Memory B cell (primary cell): ENCODE results near the gene EDN2.

Experiments used
- ATAC-seq: fragments of 150-1000 bp; cut with Tn5 transposase; 2 replicates; pipeline ENCODE4 v1.10.0; 2021; ENCODE audit warnings: low read depth, mild to moderate bottlenecking, moderate library complexity
- DNase-seq, 2 donors: peaks; one replicate each; pipeline ENCODE4 v3.0.0; 2022; ENCODE audit warnings: low spot score in 2 of 2
- H3K27ac Mint-ChIP-seq: one replicate; pipeline ENCODE4 v1.8.0; 2022; ENCODE audit warnings: mild to moderate bottlenecking, moderate library complexity, mixed read lengths
- H3K27me3 Mint-ChIP-seq: one replicate; pipeline ENCODE4 v1.8.0; 2022; ENCODE audit warnings: mixed read lengths
- H3K36me3 Mint-ChIP-seq: one replicate; pipeline ENCODE4 v1.8.0; 2022; ENCODE audit warnings: mild to moderate bottlenecking, mixed read lengths
- H3K4me1 Mint-ChIP-seq: one replicate; pipeline ENCODE4 v1.8.0; 2022; ENCODE audit warnings: mixed read lengths
- H3K4me3 Mint-ChIP-seq: one replicate; pipeline ENCODE4 v1.8.0; 2022; ENCODE audit warnings: mild to moderate bottlenecking, moderate library complexity, mixed read lengths
- H3K9me3 Mint-ChIP-seq: one replicate; pipeline ENCODE4 v1.8.0; 2022; ENCODE audit warnings: mixed read lengths

Gene EDN2

GRCh38 chr1:41523949-41524675 is 39.6 kb upstream of the EDN2 start:
- Mint-ChIP-seq H3K27me3 (no peaks in the 10 kb centered on the region), H3K27ac (no peak overlapping the region)

GRCh38 chr1:41523071-41523470 is 38.6 kb upstream of the EDN2 start:
- DNase-seq (no peak), ATAC-seq (no peak)
- Mint-ChIP-seq H3K27me3 (no peaks in the 10 kb centered on the region), H3K9me3 (peaks cover 5% of the 10 kb centered on the region), H3K27ac (no peak overlapping the region), H3K4me1 (peaks cover 27% of the 10 kb centered on the region), H3K36me3 (peaks cover 17% of the 10 kb centered on the region), H3K4me3 (no peak overlapping the region)

More at GRCh38 chr1:41523949-41524675, 39.6 kb upstream of the EDN2 start:
- ATAC-seq (no peak), DNase-seq (no peak)
- H3K9me3 Mint-ChIP-seq, result peaks cover 5% of the 10 kb centered on the region
- H3K4me3 Mint-ChIP-seq, result no peak overlapping the region
- H3K4me1 Mint-ChIP-seq, result peaks cover 30% of the 10 kb centered on the region
- peaks cover 17% of the 10 kb centered on the region for H3K36me3 Mint-ChIP-seq

- DNase-seq (no peak), ATAC-seq (no peak)
- Mint-ChIP-seq H3K4me1 (peaks cover 20% of the 10 kb centered on the region), H3K27me3 (no peaks in the 10 kb centered on the region), H3K9me3 (peaks cover 2% of the 10 kb centered on the region), H3K27ac (no peak overlapping the region), H3K4me3 (no peak overlapping the region), H3K36me3 (peaks cover 17% of the 10 kb centered on the region)
Measured at GRCh38 chr1:41521766-41522165, 37.3 kb upstream of the EDN2 start.

DNA sequence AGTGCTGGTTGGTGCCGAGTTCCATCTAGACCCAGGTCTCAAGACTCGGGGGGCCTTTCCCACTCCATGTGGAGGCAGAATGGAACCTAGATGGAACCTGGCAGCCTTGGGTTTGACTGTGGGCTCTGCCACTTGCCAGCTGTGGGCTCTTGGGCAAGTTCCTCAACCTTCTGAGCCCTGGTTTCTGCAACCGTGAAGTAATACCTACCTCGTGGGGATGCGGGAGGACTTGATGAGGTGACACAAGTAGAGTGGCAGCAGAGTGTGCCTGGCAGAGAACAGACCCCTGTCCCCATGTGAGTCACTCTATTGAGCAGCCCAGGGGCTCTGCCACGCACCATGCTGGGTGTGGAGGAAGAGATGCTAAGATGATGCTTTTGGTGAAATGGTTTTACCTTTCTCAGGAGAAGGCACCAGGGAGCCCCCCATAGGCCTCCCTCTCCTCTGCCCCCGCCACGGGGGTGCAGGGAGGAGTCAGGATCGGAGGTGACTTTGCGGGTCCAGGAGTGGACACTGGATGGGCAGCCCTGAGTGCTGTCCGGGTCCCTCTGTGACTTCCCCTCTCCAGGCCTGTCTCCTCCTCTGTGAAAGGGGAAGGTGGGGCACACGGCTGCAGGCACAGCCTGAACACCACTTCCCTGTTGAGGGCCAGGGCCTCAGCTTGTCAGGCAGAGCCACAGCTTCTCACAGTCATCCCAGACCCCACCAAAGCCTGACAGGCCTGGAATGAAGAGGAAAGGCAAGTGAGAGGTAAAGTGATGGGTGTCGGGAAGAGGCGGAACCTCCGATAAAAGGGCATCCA is 36.7 kb upstream of the EDN2 start:
- Mint-ChIP-seq H3K27ac (no peak overlapping the region), H3K4me1 (peaks cover 20% of the 10 kb centered on the region), H3K9me3 (no peaks in the 10 kb centered on the region), H3K4me3 (no peak overlapping the region), H3K36me3 (peaks cover 12% of the 10 kb centered on the region), H3K27me3 (no peaks in the 10 kb centered on the region)
- DNase-seq (no peak), ATAC-seq (no peak)

GRCh38 chr1:41519667-41520066 is 35.2 kb upstream of the EDN2 start:
- DNase-seq (no peak), ATAC-seq (no peak)
- Mint-ChIP-seq H3K27ac (no peak overlapping the region), H3K4me1 (peaks cover 19% of the 10 kb centered on the region), H3K36me3 (peaks cover 12% of the 10 kb centered on the region), H3K27me3 (no peaks in the 10 kb centered on the region), H3K9me3 (no peaks in the 10 kb centered on the region), H3K4me3 (no peak overlapping the region)

DNA sequence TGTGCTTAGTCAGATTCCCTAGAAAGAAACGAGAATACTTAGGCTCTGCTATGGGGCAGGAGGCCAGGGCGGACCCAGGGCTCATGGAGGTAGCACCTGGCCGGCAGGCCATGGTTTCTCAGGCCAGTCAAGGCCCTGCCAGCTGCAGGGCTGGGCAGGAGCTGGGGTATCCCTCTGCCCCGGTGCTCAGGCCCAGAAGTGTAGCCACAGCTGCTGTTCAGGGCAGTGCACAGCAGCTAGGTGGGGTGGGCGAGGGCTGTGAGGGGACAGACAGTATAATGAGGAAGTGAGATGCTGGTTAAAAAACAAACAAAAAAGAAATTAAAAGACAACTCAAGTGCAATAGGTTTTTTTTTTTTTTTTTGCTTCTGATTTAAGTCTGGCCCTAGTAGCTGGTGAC is 34.0 kb upstream of the EDN2 start:
- peak; percentile 42 for ATAC-seq
- H3K4me1 Mint-ChIP-seq, result peaks cover 19% of the 10 kb centered on the region
- H3K9me3 Mint-ChIP-seq, result no peaks in the 10 kb centered on the region
- DNase-seq, result no peak
- H3K27ac Mint-ChIP-seq, result peak overlapping the region; percentile 3
- no peaks in the 10 kb centered on the region for H3K27me3 Mint-ChIP-seq
- no peak overlapping the region for H3K4me3 Mint-ChIP-seq
- H3K36me3 Mint-ChIP-seq, result peaks cover 7% of the 10 kb centered on the region

- H3K4me3 Mint-ChIP-seq, result peak overlapping the region; percentile 81
- H3K27me3 Mint-ChIP-seq, result no peaks in the 10 kb centered on the region
- H3K9me3 Mint-ChIP-seq, result no peaks in the 10 kb centered on the region
- peaks cover 7% of the 10 kb centered on the region for H3K36me3 Mint-ChIP-seq
- DNase-seq, result no peak
- peaks cover 19% of the 10 kb centered on the region for H3K4me1 Mint-ChIP-seq
- ATAC-seq, result no peak
- no peak overlapping the region for H3K27ac Mint-ChIP-seq
Measured at GRCh38 chr1:41517062-41517438, 32.6 kb upstream of the EDN2 start.

GRCh38 chr1:41516168-41517061 is 31.9 kb upstream of the EDN2 start:
- peak; percentile 74 to 84 for DNase-seq
- peak; percentile 93 for ATAC-seq
- H3K4me3 Mint-ChIP-seq, result peak overlapping the region; percentile 81
- no peaks in the 10 kb centered on the region for H3K9me3 Mint-ChIP-seq
- H3K36me3 Mint-ChIP-seq, result peaks cover 11% of the 10 kb centered on the region
- H3K27me3 Mint-ChIP-seq, result no peaks in the 10 kb centered on the region
- H3K27ac Mint-ChIP-seq, result no peak overlapping the region
- H3K4me1 Mint-ChIP-seq, result peaks cover 19% of the 10 kb centered on the region

- Mint-ChIP-seq H3K27me3 (no peaks in the 10 kb centered on the region), H3K27ac (no peak overlapping the region), H3K36me3 (peaks cover 14% of the 10 kb centered on the region), H3K9me3 (no peaks in the 10 kb centered on the region), H3K4me3 (no peak overlapping the region), H3K4me1 (peaks cover 19% of the 10 kb centered on the region)
- ATAC-seq (no peak), DNase-seq (no peak)
Measured at GRCh38 chr1:41515778-41516167, 31.3 kb upstream of the EDN2 start.

DNA sequence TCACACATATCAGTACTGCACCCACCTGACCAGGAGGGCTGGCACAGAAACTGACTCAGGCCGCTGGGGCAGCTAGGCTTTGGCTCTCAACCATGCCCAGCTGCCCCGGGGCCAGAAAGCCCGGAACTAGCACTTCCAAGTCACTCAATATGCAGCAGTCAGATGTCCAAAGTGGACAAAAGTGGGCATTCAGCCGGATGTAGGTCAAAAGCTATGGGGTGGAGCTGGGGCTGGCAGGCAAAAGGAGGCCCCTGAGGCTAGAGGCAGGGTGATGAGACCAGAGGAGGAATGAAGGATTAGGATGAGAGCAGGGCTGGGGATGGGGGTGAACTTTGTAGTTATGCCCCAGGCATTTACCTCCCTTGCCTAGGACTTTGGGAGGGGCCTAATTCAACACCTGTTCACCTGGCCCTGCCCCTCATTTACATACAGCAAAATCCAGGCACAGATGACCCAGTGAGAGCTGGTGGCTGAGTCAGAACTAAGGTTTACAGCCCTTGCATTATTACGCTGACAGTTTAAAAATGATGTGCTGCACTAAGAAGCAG is 30.7 kb upstream of the EDN2 start:
- no peak overlapping the region for H3K4me3 Mint-ChIP-seq
- no peaks in the 10 kb centered on the region for H3K9me3 Mint-ChIP-seq
- no peaks in the 10 kb centered on the region for H3K27me3 Mint-ChIP-seq
- no peak overlapping the region for H3K27ac Mint-ChIP-seq
- ATAC-seq, result no peak
- no peak for DNase-seq
- peaks cover 15% of the 10 kb centered on the region for H3K36me3 Mint-ChIP-seq
- peaks cover 19% of the 10 kb centered on the region for H3K4me1 Mint-ChIP-seq

- Mint-ChIP-seq H3K36me3 (peaks cover 12% of the 10 kb centered on the region), H3K4me1 (peaks cover 13% of the 10 kb centered on the region), H3K27me3 (no peaks in the 10 kb centered on the region), H3K9me3 (no peaks in the 10 kb centered on the region), H3K27ac (no peak overlapping the region), H3K4me3 (no peak overlapping the region)
- ATAC-seq (no peak), DNase-seq (no peak)
Measured at GRCh38 chr1:41514381-41514780, 29.9 kb upstream of the EDN2 start.

DNA sequence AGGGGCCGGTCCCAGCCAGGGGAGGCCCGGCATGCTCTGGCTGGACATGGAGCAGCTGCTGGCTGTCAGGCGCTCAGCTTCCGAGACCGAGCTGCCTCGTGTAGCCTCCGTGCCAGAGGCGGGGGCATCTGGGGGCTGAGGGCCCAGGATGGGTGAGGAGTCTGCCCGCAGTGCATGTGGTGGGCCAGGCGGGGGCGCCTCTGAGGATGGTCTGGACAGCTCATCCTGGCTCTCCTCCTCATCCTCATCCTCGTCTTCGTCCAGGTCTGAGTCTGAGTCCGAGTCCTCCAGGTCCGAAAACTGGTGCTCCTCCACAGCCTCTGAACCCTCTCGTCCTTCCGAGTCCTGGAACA is 28.9 kb upstream of the EDN2 start:
- DNase-seq (no peak), ATAC-seq (no peak)
- Mint-ChIP-seq H3K36me3 (peaks cover 12% of the 10 kb centered on the region), H3K27ac (no peak overlapping the region), H3K27me3 (no peaks in the 10 kb centered on the region), H3K9me3 (no peaks in the 10 kb centered on the region), H3K4me1 (peaks cover 11% of the 10 kb centered on the region), H3K4me3 (no peak overlapping the region)

- peaks cover 8% of the 10 kb centered on the region for H3K4me1 Mint-ChIP-seq
- no peaks in the 10 kb centered on the region for H3K27me3 Mint-ChIP-seq
- H3K9me3 Mint-ChIP-seq, result no peaks in the 10 kb centered on the region
- H3K27ac Mint-ChIP-seq, result no peak overlapping the region
- H3K36me3 Mint-ChIP-seq, result peaks cover 12% of the 10 kb centered on the region
- H3K4me3 Mint-ChIP-seq, result no peak overlapping the region
- DNase-seq, result no peak
- ATAC-seq, result no peak
Measured at GRCh38 chr1:41512701-41513382, 28.4 kb upstream of the EDN2 start.
